RWPE2 (cell line): ENCODE data around the gene HES2.

Source experiments
- ATAC-seq: fragments of 200-7000 bp; cut with Tn5 transposase; 3 replicates; pipeline ENCODE4 v1.9.1; 2021; ENCODE audit warnings: low read depth
- DNase-seq: peaks from one replicate; pipeline ENCODE4 v3.0.0-alpha.2; 2020; ENCODE audit warnings: low spot score
- H3K27ac ChIP-seq: fragments of 450-650 bp; 2 replicates; pipeline ENCODE4 v1.5.1; 2017; ENCODE audit warnings: mild to moderate bottlenecking; ENCODE audit not compliant: poor library complexity, severe bottlenecking
- H3K27me3 ChIP-seq: fragments of 250-450 bp; sonication (Bioruptor Pico); 2 replicates; pipeline ENCODE4 v1.5.1; 2021; ENCODE audit warnings: mild to moderate bottlenecking, moderate library complexity; ENCODE audit not compliant: insufficient read depth, poor library complexity, severe bottlenecking
- H3K36me3 ChIP-seq: fragments of 250-450 bp; sonication (Bioruptor Pico); 2 replicates; pipeline ENCODE4 v1.5.1; 2020; ENCODE audit warnings: low read depth, mild to moderate bottlenecking, moderate library complexity
- H3K4me1 ChIP-seq: fragments of 250-450 bp; sonication (Bioruptor Pico); 2 replicates; pipeline ENCODE4 v1.5.1; 2021; ENCODE audit warnings: mild to moderate bottlenecking, moderate library complexity; ENCODE audit not compliant: insufficient read depth, poor library complexity, severe bottlenecking
- H3K4me3 ChIP-seq: fragments of 250-450 bp; sonication (Bioruptor Pico); 2 replicates; pipeline ENCODE4 v1.5.1; 2021; ENCODE audit warnings: mild to moderate bottlenecking, moderate library complexity; ENCODE audit not compliant: severe bottlenecking
- H3K9me3 ChIP-seq: fragments of 250-450 bp; sonication (Bioruptor Pico); 2 replicates; pipeline ENCODE4 v1.5.1; 2021; ENCODE audit warnings: mild to moderate bottlenecking, moderate library complexity; ENCODE audit not compliant: severe bottlenecking
- TF ChIP-seq, protein P1 (sequence below): fragments of 450-650 bp; IDR thresholded peaks from one replicate; pipeline ENCODE4 v1.5.1; 2017; ENCODE audit warnings: mild to moderate bottlenecking, moderate library complexity; ENCODE audit not compliant: poor library complexity, severe bottlenecking

Gene HES2

DNA sequence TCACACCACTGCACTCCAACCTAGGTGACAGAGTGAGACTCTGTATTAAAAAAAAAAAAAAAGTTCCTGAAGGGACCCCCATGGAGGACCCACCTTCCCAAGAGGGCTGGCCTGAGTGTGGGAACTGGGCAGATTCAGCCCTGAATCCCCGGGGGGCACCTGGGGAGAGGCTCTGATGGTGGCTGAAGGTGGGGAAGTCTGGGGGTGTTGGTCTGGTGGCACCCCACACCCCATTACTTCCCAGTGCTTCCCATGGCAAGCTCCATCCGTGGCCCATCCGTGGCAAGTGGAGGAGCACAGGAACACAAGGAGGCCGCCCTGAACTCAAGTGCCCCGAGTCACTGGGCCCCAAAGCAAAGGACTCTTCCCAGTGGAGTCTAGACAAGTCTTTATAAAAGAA lies 47.0 kb upstream of the HES2 start:
- Histone ChIP-seq H3K4me1 (no peaks in the 10 kb centered on the region), H3K27me3 (no peaks in the 10 kb centered on the region), H3K4me3 (no peak overlapping the region), H3K36me3 (peaks cover 54% of the 10 kb centered on the region), H3K27ac (no peak overlapping the region), H3K9me3 (no peaks in the 10 kb centered on the region)
- DNase-seq = no peak
- ATAC-seq = no peak
- TF ChIP-seq, protein P1, sequence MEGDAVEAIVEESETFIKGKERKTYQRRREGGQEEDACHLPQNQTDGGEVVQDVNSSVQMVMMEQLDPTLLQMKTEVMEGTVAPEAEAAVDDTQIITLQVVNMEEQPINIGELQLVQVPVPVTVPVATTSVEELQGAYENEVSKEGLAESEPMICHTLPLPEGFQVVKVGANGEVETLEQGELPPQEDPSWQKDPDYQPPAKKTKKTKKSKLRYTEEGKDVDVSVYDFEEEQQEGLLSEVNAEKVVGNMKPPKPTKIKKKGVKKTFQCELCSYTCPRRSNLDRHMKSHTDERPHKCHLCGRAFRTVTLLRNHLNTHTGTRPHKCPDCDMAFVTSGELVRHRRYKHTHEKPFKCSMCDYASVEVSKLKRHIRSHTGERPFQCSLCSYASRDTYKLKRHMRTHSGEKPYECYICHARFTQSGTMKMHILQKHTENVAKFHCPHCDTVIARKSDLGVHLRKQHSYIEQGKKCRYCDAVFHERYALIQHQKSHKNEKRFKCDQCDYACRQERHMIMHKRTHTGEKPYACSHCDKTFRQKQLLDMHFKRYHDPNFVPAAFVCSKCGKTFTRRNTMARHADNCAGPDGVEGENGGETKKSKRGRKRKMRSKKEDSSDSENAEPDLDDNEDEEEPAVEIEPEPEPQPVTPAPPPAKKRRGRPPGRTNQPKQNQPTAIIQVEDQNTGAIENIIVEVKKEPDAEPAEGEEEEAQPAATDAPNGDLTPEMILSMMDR = no peak

DNA sequence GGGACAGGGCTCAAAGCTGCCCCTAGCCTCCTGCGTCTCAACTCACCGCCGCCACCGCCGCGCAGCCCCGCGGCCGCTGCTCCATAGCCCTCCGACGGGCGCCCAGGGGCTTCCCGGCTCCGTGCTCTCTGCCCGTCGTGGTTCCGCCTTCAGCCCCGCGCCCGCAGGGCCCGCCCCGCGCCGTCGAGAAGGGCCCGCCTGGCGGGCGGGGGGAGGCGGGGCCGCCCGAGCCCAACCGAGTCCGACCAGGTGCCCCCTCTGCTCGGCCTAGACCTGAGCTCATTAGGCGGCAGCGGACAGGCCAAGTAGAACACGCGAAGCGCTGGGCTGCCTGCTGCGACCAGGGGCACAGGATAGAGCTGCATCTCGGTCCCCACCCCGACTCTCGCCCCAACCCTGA lies 46.3 kb upstream of the HES2 start, which contains the start of gene TNFRSF25:
Gene TNFRSF25, minus strand, starts transcription at position 151 of the 400 bp plus-strand sequence. Its CDS starts 66 bp downstream, at position 85.
- Histone ChIP-seq H3K4me3 (no peak within 1 kb of the TSS), H3K27ac (no peak within 1 kb of the TSS), H3K9me3 (no peaks in the 10 kb centered on the region), H3K4me1 (no peaks in the 10 kb centered on the region), H3K36me3 (peaks cover 51% of the 10 kb centered on the region), H3K27me3 (no peaks in the 10 kb centered on the region)
- DNase-seq (no peak), ATAC-seq (no peak)
- TF ChIP-seq, protein P1 = no peak

DNA sequence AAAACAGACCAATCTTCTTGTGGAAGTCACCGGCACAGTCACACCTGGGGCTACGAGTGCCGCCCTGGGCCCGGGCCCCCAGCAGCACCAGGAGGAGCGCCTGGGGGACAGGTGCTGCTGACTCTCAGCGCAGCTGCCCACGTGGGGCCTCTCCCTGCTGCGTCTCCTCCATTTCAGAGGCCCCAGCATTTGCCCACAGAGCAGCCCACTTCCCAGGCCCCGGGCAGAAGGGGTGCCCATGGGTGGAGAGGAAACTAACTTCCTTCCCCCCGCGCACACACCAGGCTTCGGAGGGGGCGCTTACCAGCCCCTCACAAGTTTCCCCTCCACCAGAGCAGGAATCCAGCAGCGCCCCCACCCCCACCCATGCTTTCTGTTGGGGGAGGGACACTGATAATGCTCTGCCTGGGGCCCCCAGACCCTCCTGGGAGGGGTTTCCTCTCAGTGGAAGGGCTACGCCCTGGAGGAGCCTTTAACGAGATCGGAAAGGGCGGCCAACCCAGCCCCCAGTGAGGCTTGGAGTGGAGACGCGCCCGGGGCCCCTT lies 45.8 kb upstream of the HES2 start:
- Histone ChIP-seq H3K27me3 (no peaks in the 10 kb centered on the region), H3K27ac (no peak overlapping the region), H3K4me1 (no peaks in the 10 kb centered on the region), H3K36me3 (peaks cover 46% of the 10 kb centered on the region), H3K9me3 (no peaks in the 10 kb centered on the region), H3K4me3 (no peak overlapping the region)
- TF ChIP-seq, protein P1 = no peak
- DNase-seq = no peak
- no peak for ATAC-seq

DNA sequence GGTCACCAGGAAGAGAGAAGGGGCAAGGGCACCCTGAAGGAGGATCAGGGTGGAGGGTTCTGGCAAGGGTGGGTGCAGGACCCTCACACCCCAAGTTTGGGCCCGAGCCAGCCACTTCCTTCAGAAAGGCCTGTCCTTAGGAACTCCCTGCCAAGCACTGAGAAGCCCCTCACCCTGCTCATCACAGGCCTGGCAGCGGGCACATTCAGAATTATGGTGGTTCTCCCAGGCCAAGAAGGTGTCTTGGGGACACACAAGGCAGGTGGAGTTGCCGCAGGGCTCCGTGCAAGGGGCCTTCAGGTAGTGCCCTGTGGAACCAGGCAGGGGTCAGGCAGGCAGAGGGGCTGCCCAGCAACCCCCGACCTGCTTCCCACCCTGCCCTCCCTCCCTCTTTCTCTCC lies 45.2 kb upstream of the HES2 start:
- DNase-seq (no peak), ATAC-seq (no peak)
- TF ChIP-seq, protein P1 = no peak
- H3K4me3 ChIP-seq = no peak overlapping the region
- H3K4me1 ChIP-seq = no peaks in the 10 kb centered on the region
- H3K9me3 ChIP-seq = no peaks in the 10 kb centered on the region
- H3K27me3 ChIP-seq = no peaks in the 10 kb centered on the region
- peaks cover 40% of the 10 kb centered on the region for H3K36me3 ChIP-seq
- no peak overlapping the region for H3K27ac ChIP-seq

DNA sequence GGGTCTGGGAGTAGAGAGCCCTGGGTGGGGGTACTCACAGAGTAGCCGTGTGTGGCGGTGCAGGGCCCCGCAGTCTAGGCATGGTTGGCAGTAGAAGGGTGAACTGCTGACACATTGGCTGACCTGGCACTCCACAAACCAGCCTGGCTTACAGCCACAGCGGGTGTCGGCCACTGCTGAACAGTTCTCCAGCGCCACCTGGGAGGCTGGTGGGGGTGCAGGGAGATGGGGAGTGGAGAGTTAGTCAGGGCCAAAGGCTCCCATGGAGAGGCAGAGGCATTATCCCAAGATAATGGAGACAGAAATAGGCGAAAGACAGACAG lies 44.8 kb upstream of the HES2 start:
- H3K27ac ChIP-seq = no peak overlapping the region
- H3K4me1 ChIP-seq = no peaks in the 10 kb centered on the region
- peaks cover 35% of the 10 kb centered on the region for H3K36me3 ChIP-seq

More for the DNA sequence above, 44.8 kb upstream of the HES2 start:
- ATAC-seq = peak; percentile 11; the same call in 2 of the 3 replicates
- Histone ChIP-seq H3K4me3 (no peak overlapping the region), H3K9me3 (no peaks in the 10 kb centered on the region), H3K27me3 (no peaks in the 10 kb centered on the region)
- no peak for DNase-seq
- TF ChIP-seq, protein P1 = no peak
